GM21737 (cell line): ENCODE measurements around the gene CMIP.
"Not testable (repeated sequence)": the region's sequence is repeated elsewhere in the genome, so short reads cannot be mapped to it uniquely, and the experiment has no call there.

ENCODE experiments used
- ATAC-seq: cut with Tn5 transposase; IDR thresholded peaks from one replicate; pipeline ENCODE4 v1.9.1; 2021; ENCODE audit warnings: mild to moderate bottlenecking, moderate library complexity; ENCODE audit not compliant: unreplicated experiment

CMIP gene

GRCh38 chr16:81421126-81421525 is 23.5 kb upstream of the CMIP start:
- ATAC-seq = no peak

DNA sequence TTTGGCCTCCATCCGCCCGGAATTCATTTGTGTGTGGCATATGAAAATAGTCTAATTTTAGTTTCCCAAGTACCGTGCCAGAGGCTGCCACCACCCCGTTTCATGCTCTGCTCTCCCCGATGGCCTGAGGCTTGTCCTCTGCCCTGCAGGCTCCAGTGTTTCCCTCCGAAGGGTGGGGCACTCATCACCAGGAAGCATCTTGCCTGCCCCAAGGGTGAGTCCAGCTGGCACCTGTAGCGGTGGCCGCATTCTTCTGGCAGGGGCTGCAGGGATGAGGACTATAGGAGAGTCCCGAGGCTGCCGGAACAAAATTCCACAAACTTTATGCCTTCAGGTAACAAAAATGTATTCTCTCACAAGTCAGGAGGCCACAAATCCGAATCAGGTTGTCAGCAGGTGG is 23.1 kb upstream of the CMIP start:
- no peak for ATAC-seq

GRCh38 chr16:81422153-81422552 is 22.5 kb upstream of the CMIP start:
- not testable (repeated sequence) for ATAC-seq

DNA sequence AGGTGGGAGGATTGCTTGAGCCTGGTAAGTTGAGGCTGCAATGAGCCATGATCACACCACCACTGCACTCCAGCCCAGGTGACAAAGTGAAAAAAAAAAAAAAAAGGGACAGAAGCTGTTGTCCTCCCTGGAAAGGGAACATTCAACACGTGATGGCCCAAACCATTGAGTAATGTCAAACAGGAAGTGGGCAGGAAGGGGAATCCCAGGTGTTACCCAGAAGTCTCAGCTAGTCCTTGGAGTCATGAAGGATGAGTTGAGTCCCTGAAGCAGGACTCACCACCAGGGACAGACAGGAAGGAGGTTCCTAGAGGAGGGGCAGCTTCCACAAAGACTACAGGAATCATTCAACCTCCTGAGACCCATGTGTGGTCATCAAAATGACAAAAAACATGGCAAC is 19.8 kb upstream of the CMIP start:
- no peak for ATAC-seq

GRCh38 chr16:81427219-81427618 is 17.4 kb upstream of the CMIP start:
- ATAC-seq = no peak

- ATAC-seq = no peak
These were observed 15.5 kb upstream of the CMIP start for GRCh38 chr16:81429045-81429521.

DNA sequence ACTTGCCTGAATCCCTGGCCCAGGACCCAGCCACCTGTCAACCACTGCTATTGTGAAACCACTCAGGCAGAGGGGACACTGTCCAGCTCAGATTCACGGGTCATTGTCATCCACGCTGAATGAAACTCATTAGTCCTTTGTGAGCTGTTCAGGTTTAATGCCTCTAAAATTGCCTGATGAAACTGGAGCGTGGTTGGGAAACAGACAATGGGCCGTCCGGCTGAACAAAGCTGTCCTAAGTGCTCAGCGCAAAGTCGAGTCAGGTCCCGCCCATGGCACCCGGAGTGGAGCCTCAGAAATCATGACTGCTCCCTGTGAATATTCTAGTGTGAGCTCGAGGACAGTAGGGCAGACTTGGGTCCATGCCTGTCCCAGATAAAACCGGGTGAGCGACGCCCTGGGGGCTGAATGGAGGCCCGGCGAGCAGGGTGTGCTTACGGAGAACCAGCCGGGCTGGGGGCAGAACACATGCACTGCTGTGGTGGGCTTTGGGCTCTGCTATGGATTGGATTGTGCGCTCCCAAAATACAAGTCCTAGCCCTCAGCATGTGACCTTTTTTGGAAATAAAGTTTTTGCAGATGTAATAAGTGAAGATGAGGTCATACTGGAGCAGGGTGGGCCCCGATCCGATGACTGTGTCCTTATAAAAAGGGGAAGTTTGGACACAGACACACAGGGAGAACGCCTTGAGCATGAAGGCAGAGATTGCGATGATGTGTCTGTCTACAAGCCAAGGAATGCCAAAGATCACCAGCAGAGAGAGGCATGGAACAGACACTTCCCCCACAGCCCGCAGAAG is 12.9 kb upstream of the CMIP start:
- ATAC-seq = no peak

DNA sequence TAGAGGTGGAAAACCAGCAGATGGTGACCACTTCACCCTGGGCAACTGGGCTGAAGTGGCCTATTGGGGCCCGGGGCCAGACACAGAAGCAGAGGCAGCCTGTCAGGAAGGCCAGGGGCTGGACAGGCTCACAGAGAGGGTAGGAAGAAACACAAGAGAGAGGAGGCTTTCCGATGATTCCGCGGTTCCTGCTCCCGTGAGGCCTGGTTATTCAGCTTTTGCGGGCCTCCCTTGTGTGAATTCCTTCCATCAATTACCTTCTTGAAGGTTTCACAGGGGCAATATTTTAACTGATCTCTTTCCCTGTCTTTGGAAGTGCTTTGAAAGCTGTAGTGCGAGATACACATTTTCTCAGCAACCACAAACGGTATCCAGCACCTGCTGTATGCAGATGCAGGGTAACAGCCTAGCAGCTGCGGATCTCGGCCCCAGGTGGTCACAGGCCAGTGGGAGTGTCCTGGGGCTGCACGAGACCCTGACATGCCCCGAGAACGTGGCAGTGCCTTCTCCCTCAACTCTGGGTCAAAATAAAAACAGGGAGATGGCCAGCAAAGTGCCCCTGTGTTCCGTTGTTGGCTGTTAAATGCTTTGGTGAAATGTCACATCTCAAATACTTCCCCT is 11.6 kb upstream of the CMIP start:
- ATAC-seq = no peak

GRCh38 chr16:81435103-81435502 is 9.5 kb upstream of the CMIP start:
- no peak for ATAC-seq

DNA sequence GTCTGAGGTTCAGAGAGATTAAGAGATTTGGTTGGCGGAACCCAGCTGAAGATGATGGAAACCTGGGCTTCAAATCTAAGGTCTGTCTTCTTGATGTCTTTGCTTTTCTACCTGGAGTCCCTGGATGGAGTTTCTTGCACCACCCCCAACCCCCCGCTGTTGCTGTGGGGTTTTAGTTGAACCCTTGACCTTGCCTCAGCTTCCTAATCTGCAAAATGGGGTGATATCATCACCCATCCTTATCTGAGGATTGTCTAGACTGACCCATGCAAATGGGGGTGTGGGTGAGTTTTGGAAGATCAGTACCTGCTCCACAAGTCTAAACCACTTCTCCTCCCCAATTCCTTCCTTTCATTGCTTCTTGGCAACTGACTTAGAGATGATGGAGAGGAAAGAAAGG is 9.0 kb upstream of the CMIP start:
- no peak for ATAC-seq

DNA sequence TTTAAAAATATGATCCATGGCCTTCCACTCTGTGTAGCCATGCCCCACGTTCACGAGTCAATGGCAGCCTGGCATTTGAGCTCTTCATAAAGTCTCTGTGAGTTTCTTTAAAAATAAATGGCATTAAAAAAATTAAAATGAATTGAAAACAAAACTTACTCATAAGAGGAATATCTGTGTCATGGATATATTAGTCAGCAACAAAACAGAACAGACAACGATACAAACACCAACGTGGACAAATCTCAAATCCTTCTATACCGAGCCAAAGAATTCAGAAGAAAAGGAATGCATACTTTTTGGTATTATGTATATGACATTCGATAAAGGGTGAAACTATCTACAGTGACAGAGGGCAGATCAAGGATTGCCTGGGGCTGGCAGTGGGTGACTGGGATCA is 8.2 kb upstream of the CMIP start:
- no peak for ATAC-seq

- ATAC-seq = no peak
These were observed 6.7 kb upstream of the CMIP start for GRCh38 chr16:81437865-81438264.

GRCh38 chr16:81440888-81441761 is 3.5 kb upstream of the CMIP start:
- ATAC-seq = no peak

- ATAC-seq = no peak
These were observed 2.2 kb upstream of the CMIP start for GRCh38 chr16:81442220-81442915.

DNA sequence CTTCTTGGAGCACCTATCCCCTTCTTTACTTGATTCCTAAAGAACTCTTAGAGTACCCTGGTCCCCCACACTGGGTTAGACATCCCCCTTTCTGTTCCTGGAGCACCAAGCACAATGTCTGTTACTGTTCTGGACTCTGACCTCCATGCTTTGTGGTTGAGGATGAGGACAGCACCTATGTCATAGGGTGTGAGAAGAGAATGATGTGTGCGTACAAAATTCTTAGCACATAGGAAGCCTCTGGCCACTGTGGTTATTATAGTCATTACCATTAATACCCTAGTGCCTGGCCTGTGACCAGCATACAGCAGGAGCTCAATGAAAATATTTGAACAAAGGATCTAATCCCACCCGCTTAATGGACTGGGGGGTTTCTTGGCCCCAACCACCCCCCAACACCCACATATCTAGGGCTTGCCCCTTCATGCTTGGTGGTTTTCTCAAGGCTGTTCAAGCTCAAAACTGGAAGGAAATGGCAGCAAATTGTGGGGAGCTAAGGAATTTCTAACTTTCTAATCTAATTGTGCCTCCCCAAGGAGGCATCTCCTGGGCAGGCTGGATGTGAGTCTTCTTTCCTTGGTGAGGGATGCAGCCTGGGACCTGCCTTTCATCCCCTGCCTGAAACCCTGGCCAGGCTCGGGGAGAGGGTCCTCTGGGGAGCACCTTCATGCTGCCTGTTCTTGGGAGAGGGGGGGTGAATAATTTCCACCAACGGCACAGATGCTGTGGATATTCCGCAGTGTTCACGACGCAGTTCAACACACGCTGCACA is 1.5 kb upstream of the CMIP start:
- no peak for ATAC-seq

DNA sequence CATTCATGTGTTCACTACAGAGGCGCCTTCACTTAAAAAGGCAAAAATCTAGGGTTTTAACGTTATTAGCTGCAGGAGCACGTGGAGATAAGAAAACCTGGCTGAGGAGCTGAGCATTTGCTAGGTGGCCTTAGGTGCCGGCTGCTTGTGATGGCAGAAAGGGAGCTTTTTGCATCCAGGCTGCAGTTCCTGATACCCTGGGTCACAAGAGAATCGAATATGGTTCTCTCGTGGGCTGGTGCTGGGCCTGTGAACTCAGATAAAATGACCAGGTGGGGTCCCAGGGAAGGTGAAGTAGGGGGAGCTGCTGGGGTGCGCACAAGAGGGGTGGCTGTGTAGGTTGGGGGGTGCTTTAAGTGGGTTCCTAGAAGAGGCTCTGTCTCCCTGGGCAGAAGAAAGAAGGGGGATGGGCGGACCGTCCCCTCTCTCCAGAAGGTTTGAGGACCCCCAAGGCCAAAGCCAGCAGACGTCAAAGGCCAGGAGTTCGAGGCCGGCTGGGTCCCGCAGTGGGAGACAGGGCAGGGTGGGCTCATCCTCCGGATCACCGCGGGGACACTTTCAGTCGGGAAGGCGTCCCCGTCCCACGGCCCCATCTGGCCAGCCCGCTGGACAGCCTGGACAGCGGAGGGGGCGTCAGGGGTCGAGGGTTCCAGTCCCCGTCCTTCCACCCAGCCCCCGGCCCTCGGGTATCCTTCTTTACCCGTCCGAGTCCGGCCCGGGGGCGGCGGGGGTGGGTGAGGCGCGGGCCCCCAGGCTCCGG is 740 bp upstream of the CMIP start:
- no peak for ATAC-seq

DNA sequence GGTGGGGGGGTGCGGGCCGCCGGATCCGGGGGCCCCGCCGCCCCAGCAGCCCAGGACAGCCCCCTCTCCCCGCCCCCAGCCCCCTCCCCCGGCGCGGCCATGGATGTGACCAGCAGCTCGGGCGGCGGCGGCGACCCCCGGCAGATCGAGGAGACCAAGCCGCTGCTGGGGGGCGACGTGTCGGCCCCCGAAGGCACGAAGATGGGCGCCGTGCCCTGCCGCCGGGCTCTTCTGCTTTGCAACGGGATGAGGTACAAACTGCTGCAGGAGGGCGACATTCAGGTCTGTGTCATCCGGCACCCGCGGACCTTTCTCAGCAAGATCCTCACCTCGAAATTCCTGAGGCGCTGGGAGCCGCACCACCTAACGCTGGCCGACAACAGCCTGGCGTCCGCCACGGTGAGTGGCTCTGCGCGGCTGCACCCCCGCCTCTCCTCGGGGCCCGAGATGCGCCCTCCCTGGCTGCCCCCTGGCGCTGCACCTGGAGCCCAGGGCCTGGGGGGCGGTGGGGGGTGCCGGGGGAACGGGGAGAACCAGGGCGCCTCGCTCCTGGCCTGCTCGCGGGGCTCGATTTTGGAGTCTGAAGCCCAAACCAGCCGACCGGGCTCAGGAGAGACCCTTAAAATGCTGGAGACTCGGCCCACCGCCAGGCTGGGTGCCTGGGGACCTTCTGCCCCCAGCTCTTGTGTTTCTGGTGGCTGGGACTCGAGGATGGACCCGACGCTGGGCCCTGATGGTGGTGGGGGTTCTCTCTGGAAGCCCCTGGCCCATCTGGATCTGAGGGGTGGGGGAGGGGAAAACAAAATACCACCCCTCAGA is 744 bp downstream of the CMIP start:
- peak; percentile 34 for ATAC-seq
